NCI-H446 treated with DMSO at 0.1 percent for 48 hours (cell line): Measurements from ENCODE around the gene NR0B1.

Source experiments
- DNase-seq: peaks from one replicate; lab custom pipeline; 2025; lab: John Stamatoyannopoulos, UW

Gene NR0B1

GRCh38 chrX:30270639-30271038 is 38.6 kb downstream of the NR0B1 start:
- DNase-seq: no peak

- no peak for DNase-seq
These were observed 46.4 kb downstream of the NR0B1 start for GRCh38 chrX:30262763-30263162.

DNA sequence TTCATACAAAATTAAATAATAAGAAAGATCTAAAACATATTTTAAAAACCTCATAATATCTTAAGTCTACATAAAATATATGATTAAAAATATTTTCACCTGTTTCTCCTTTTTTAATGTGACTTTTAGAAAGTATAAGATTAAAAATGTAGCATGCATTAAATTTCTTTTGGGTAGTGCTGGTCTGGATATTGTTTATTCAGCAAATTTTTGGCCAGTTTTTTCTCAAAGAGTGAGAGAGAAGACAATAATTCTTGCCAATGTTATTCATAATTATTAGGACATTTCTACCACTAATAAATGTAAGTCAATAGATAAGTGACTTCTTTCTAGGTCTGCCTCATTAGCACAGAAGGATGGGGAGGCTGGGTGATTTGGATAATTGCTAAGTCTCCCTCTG is 48.2 kb downstream of the NR0B1 start:
- DNase-seq: no peak

GRCh38 chrX:30259927-30260326 is 49.3 kb downstream of the NR0B1 start:
- DNase-seq: no peak
